Activated CD4-positive, alpha-beta T cell treated with anti-CD3 and anti-CD28 coated beads for 1 hour (primary cell): ENCODE measurements around the gene ASB5.
"Not testable (repeated sequence)": the region's sequence is repeated elsewhere in the genome, so short reads cannot be mapped to it uniquely, and the experiment has no call there.

ENCODE experiments used
- DNase-seq: peaks from one replicate; pipeline ENCODE4 v3.0.0-alpha.2; 2020

The ASB5 gene

GRCh38 chr4:176212351-176212750 is 56.7 kb downstream of the ASB5 start:
- not testable (repeated sequence) for DNase-seq

- DNase-seq, result no peak
Observed at GRCh38 chr4:176210579-176211296, 58.3 kb downstream of the ASB5 start.

- DNase-seq, result no peak
Observed at GRCh38 chr4:176210101-176210500, 58.9 kb downstream of the ASB5 start.

- no peak for DNase-seq
Observed at GRCh38 chr4:176209535-176209934, 59.5 kb downstream of the ASB5 start.

- DNase-seq, result no peak
Observed at GRCh38 chr4:176207839-176208238, 61.2 kb downstream of the ASB5 start.

- DNase-seq, result no peak
Observed at GRCh38 chr4:176205299-176205698, 63.7 kb downstream of the ASB5 start.

- DNase-seq, result no peak
Observed at GRCh38 chr4:176198316-176198903, 70.6 kb downstream of the ASB5 start.

GRCh38 chr4:176195184-176195978 is 73.6 kb downstream of the ASB5 start, which contains the start of gene SPATA4:
Gene SPATA4, minus strand, starts transcription at chr4:176195585. Its CDS starts 23 bp downstream, at chr4:176195562.
- peak; percentile 90 for DNase-seq

- no peak for DNase-seq
Observed at GRCh38 chr4:176193938-176194337, 75.1 kb downstream of the ASB5 start.

- DNase-seq, result no peak
Observed at GRCh38 chr4:176193126-176193525, 75.9 kb downstream of the ASB5 start.

GRCh38 chr4:176191974-176192373 is 77.0 kb downstream of the ASB5 start:
- DNase-seq, result no peak

- DNase-seq, result no peak
Observed at GRCh38 chr4:176189891-176190795, 78.9 kb downstream of the ASB5 start.

GRCh38 chr4:176188654-176189053 is 80.4 kb downstream of the ASB5 start:
- no peak for DNase-seq

GRCh38 chr4:176187624-176188023 is 81.4 kb downstream of the ASB5 start:
- DNase-seq, result no peak

- no peak for DNase-seq
Observed at GRCh38 chr4:176186671-176187395, 82.2 kb downstream of the ASB5 start.

- DNase-seq, result no peak
Observed at GRCh38 chr4:176186067-176186466, 83.0 kb downstream of the ASB5 start.

- DNase-seq, result no peak
Observed at GRCh38 chr4:176185051-176185450, 84.0 kb downstream of the ASB5 start.
